Ureter (tissue), 1 donor: ENCODE results near the gene ASCC1. TPM values are rescaled to one million over a fixed set of nuclear protein-coding genes. Genes with fewer than 3 reads are reported as not detected.

Experiments
- DNase-seq: peaks from one replicate; pipeline ENCODE4 v3.0.0-alpha.2; 2020; ENCODE audit warnings: low spot score
- total RNA-seq: library from RNA; stranded (reverse); gene quantifications from one replicate; pipeline ENCODE4 v1.2.4, GENCODE V29; 2023
- donor health status: DM: yes; HTN: yes; CAD: no.

The ASCC1 gene, protein sequence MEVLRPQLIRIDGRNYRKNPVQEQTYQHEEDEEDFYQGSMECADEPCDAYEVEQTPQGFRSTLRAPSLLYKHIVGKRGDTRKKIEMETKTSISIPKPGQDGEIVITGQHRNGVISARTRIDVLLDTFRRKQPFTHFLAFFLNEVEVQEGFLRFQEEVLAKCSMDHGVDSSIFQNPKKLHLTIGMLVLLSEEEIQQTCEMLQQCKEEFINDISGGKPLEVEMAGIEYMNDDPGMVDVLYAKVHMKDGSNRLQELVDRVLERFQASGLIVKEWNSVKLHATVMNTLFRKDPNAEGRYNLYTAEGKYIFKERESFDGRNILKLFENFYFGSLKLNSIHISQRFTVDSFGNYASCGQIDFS
- 39.3 TPM for total RNA-seq

DNA sequence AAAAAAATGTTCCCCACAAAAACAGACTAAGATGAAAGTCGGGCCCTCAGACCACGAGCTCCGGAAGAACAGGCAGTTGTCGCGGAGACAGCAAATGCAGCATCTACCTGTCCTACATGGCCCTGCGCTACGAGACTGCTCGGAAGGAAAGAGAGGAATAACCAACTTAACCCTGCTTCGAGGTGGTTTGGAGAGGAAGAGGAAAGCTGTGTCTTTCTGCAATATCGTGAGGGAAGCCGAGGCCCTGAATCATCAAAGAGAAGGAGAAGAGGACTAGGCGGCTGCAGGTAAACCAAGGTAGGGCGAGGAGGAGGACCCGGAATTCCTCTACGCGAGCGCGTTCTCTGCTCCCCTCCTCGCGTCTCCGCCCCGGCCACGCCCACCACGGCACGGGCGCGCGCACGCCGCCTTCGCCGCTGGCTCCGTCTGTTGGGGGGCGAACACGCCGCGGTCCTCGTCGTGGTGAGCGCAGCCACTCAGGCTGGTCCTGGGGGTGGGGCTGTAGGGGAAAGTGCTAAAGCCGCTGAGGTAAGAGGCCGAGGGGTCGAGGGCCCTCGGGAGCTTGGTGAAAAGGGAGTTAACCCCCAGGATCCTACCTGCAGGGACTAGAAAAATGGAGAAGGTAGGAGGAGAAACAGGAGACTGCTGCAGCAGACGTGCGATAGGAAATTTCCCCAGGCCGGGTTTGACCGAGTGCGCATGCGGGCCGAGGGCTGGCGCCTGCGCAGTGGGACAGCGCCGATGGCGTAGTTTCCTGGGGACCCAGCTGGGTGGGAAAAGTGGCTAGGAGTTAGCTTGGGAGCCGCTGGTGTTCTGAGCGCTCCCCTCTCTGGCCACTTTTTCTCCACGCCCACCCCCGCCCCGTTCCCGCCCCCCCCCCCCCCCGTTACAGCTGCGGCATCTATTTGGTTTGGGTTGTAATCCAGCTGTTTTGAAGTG, at the start of gene ASCC1, which contains the start of gene ANAPC16:
Gene ASCC1, minus strand, starts transcription at position 666 of the 939 bp plus-strand sequence. CDS start 2,978 bp downstream, outside the sequence.
Gene ANAPC16, plus strand, starts transcription at position 402 of the 939 bp plus-strand sequence. CDS start 7,903 bp downstream, outside the sequence.
- DNase-seq, result peak; percentile 95

DNA sequence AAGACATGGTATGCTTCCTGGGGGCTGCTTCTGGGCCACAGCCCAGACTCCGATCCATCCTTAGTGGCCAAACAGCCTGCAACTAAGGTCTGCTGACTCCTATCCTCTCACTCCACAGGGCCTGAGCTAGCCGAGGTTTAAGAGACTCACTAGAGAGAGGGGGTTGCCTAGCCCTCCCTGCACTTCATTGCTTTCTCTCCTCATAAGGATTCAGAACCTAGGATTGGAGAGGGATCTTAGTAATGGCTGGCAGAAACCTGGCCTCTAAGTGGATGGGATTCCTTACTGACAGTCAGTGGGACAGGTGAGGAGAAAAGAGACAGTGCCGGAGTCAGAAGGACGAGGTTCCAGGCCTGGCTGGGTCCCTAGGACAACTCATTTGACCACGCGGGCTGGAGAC, 49.4 kb upstream of the ASCC1 start:
- DNase-seq, result no peak

DNA sequence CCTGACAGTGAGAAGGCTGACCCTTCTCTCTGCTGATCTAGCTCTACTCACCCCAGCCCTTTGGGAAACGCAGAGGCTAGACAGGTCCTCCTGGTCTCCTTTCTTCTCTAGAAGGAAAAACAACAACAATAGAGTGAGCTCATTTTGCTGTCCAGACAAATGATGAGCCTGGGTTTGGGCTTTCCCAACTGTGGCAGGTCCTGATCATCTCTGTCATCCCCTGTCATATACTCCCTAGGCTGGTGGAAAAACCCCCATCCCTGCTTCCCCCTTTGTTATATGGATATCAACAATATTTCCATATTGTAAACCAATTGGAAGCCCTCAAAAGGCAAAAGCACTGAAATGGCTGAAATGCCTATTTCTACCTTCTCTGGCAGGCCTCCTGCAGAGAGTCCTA, 48.5 kb upstream of the ASCC1 start:
- no peak for DNase-seq

DNA sequence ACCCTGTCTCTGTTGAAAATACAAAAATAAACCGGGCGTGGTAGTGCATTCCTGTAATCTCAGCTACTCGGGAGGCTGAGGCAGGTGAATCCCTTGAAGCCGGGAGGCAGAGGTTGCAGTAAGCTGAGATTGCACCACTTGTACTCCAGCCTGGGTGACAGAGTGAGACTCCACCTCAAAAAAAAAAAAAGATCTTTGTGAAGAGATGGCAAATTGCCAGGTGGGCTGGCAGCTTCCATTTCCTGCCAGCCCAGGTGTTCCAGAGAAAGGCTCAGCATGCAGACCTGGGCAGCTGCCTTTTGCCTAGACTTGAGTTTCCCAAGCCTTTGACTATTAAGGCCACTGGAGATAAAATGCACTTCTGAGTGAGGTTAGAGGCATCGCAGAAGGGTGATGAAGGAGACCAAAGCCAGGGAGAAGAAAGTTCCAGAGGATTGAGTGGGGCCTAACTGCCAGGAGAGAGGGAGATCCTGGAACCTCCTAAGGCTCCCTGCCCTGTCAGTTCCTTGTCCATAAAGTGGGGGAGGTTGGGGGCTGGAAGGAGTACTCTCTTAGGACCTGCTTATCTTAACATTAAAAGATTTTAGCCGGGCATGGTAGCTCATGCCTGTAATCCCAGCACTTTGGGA, 47.7 kb upstream of the ASCC1 start:
- DNase-seq, result peak; percentile 77

DNA sequence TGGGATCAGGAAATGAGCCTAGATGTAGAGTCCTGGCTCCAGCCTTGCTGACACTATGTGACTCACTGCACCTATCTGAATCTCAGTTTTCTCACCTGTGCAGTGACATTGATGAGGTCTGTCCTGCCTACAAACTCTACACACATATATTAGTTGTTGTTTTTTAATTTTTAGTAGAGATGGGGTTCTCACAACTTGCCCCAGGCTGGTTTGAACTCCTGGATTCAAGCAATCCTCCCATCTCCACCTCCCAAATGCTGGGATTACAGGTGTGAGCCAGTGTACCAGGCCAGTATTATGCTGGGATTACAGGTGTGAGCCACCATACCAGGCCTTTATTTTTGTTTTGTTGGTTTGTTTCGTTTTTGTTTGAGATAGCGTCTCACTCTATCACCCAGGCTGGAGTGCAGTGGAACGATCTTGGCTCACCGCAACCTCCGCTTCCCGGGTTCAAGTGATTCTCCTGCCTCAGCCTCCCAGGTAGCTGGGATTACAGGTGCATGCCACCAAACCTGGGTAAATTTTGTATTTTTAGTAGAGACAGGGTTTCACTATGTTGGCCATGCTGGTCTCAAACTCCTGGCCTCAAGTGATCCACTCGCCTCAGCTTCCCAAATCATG, 45.8 kb upstream of the ASCC1 start:
- no peak for DNase-seq

DNA sequence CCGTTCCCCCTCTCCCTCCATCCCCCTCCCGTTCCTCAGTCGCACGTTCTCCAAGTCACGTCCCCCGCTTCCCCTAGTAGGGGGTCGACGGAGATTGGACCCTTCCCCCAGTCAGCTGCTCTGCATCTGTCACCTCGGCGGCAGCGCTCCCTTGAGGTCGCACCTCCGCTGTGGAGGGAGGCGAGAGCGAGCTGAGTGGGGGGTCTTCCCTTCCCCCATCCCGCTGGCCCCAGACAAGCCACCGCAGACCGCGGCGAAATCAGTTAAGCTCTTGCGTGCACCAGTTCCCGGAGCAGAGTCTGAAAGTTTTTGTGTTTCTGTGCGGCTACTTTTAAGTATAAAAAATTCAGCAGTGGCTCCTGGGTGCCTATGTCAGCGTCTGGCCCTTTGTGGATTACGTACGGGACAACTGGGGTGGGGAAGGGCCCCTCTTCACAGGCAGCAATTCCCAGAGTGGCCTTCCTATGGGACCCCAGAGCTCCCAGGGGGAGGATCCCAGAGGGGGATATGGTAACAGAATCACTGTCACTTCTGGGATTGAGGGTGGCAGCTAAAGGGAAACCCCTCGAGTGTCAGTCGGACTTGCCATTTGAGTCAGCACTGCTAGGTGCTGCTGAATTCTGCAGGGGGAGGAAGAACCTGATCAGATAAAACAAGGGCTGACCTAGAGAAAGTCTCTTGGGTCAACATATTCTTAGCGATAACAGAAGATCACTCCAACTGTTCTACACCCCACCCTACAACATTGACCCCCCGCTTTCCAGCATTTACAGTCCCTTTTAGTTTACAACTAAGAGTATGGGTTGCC, 45.1 kb upstream of the ASCC1 start:
- peak; percentile 51 for DNase-seq

DNA sequence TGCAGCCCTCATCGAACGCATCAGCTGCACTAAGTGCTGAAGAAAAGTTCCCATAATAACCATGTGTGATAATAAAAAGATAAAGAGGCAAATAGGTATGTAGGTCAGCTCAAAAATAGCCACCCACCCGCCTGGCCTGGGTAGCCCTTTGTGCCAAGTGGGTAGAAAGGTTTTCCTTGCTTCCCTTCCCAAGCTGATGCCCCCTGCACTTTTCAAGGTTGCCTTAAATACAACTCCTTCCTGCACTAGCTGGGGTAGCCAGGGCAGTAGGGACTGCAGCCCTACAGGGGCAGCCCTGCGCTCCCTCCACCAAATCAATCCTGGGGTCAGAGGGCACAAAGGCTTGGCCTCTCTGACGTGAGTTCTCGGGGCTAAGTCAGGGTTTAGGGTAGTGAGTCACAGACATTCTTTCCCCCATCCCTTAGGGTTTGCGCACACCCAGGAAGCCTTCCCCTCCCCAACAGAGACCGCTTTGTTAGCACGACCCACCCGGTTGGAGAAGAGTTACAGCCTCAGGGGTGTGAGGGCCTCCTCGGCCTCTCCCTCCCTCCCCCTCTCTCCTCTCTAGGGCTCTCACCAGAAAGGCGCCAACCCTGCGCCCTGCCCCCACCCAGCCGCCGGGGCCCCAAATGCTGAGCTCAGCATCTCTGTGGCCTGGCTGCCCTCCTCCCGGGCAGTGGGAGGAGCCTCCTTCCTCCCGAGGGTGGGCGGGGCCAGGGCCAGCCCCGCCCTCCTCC, 44.3 kb upstream of the ASCC1 start:
- peak; percentile 91 for DNase-seq

DNA sequence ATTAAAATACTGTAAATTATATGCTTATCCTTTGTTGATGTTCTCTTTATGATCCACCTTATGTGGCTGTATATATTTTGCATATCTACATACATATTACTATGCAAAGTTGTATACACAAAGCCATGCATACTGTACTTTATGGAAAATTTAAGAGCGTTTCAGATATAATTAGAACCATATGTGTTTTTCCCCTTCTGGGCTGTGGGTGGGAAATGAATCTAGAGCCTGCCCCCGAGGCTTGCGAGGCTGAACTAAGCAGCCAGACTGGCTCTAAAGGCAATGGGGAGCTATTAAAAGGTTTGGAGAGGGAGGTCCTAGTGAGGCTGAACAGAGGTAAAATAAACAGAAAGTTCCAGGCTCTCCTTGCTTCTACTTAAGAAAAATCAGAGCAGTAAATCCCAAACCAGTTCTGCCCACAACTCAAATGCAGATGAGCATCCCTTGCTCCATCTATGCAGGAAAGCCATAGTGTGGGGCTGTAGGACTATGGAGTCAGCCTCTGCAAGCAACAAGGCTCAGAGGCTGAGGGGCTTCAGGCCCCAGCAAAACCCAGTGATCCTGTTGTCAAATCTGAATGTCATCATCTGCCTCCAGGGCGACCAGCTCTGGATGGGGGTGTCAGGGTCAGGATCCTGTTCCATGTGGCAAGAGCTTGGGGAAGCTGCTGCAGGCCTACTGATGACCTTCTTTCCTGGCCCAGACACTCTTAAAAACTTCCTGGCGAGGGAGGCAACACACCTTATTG, 43.6 kb upstream of the ASCC1 start:
- no peak for DNase-seq

DNA sequence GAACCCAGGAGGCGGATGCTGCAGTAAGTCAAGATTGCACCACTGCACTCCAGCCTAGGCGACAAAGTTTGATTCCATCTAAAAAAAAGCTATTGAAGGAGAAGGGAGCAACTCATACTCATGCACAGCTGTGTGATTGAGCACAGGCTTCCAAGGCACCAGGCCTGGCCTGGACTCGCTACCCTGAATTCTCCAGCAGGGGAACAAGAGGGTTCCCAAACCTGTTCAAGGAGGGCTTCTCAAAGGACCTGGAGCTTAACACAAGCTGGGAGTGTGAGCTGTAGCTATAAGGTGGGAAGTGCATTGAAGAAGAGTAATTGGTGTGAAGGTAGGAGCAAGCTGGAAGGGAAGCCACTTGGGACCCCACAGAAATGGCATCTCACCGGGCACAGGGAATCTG, 42.5 kb upstream of the ASCC1 start:
- no peak for DNase-seq

DNA sequence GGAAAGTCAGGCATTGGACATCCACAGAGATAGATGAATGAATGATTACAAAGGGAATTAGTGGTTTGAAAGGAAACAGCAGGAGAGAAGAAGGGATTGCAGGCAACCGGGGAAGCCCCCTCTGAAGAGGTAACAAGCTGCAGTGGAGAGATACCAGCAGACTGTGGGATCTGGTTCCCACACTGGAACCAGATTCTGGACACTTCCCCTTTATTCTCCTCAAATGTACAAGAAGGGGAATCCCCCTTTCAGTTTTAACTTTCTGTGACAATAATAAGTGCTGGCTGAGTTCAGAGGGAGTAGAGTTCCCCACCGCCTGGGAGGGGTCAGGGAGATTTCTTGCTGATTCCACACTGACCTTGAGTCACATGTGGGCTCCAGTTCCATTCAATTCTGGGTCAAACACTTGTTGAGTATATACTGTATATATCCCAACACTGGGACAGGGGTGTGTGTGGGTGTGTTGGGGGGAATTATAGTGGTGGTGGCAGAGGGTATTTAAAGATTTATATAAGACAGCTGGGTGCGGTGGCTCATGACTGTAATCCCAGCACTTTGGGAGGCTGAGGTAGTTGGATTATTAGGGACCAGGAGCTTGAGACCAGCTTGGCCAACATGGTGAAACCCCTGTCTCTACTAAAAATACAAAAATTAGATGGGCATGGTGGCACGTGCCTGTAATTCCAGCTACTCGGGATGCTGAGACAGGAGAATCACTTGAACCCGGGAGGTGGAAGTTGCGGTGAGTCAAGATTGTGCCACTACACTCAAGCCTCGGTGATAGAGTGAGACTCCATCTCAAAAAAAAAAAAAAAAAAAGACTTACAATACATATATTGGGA, 41.2 kb upstream of the ASCC1 start:
- DNase-seq, result no peak

DNA sequence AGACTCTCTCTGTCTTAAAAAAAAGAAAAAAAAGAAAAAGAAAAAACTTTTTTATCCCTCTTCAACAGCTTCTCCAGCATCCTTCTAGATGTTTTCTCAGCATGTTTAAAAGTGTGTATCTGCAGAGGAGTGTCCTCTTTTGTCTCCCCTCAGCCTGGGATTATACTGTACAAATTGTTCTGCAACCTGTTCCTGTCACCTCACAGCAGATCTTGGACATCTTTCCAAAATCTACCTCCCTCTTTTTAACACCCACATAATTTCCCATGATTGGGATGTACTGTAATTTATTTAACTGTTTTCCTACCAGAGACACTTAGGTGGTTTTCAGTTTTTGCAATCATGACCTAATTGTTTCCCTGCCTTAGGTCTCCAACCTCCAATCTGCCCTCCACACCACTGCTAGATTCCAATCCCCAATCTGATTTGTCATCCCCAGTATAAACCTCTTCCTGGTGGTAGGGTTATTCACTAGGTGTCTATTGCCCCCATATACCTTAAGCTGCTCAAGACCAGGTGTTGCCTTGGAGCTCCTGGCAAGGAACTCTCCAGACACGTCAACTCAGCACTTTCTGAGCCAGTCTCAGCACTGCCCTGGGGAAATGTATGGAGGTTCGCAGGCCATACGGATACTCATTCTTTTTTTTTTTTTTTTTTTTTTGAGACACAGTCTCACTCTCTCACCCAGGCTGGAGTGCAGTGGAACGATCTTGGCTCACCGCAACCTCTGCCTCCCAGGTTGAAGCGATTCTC, 40.1 kb upstream of the ASCC1 start:
- DNase-seq, result no peak

DNA sequence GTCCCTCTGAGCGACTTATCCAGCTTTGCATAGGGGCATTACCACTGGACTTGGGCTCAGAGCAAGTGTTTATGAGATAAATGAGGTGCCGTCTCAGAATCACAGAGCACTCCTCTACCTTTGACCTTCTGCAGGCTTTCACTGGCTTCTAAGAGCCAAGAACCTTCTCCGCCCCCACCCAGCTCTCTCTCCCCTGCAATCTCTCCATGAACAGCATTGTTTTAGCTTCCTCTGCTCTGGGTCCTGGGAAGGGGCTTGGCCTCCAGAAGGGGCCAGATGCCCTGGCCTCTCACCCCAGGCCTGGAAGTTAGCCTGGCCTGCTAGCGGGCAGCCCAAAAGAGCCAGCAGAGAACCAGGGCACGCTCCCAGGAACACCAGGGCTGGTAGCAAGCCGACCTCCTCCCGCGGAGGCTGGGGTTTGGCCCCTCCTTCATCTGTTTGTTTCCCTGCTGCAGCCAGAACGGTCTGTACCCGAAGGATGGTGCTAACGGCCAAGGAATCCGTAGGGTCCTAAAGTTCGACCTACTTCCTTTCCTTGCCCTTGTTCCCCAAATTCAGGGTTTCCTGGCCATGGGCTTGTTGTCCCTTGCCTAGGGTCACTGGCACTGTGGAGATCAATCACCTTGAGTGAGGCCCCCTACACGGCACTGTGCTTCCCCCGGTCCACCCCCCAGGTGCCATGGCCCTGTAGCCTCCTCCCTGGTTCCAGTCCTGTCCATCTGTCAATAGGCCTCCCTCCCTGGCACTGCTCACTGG, 38.9 kb upstream of the ASCC1 start:
- peak; percentile 91 for DNase-seq

DNA sequence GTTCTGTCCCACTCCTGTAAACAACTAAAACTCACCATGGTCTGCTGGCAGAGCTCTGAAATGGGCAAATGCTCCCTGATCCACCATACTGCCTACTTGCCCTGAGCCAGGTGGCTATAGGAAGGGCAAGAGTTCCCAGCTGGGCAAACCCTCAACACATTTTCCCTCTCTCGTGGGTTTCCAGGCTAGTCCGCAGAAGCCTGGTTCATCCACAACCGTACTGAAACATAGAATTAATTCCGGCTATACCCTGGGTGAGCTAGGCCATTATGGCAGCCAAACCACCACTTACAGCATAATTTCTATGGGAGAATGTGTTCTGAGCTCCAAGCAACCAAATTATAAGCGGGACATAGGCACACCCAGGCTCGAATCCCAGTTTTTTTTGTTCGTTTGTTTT, 37.5 kb upstream of the ASCC1 start:
- DNase-seq, result no peak

DNA sequence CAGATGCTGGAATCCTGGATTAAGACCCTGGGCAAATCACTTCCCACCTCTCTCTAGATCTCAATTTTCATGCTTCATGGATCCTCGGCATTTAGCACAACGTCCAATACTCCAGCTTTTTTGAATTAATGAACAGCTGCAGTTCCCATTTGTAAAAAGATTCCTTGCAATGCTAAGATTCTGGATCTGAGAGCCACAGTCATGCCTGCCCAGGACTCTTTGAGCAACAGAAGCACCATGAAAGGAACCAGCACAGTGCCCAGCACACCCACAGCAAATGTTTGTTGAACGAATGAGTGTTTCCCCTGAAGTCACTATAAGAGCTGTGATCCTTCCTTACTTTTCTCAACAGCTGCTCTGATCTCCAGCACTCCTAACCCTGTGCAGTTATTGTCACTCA, 36.9 kb upstream of the ASCC1 start:
- no peak for DNase-seq

DNA sequence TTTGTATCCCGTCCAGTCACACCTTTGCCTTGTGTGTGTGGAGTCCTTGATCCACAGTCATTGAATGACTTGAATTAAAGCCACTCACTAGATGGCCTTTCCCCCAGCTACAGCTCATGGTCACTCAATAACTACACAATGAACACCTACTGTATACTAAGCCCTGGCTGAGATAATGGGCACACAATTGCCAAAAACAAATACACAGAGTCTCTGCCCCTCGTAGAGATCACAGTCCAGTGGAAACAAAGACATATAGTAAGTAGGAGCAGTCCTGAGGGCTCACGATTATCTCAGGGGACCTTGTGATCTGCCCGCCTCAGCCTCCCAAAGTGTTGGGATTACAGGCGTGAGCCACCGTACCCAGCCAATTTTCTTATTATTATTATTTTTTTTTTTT, 35.6 kb upstream of the ASCC1 start:
- DNase-seq, result no peak

DNA sequence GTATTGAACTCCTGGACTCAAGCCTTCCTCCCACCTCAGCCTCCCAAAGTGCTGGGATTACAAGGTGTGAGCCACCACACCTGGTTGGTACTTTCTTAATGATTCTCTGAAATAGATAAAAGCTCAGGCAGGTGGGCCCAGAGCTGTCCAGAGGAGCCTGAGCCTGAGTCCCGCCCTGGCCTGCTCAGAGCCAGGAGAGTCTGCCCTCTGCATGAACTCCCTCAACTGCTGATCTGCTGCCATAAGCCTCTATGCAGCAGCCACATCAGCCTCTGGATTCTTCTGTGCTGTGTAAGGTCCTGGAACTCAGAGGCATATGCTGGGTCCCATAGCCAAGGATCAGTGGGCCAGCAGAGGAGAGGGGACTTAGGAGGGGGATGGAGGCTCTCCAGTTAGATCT, 34.6 kb upstream of the ASCC1 start:
- DNase-seq, result no peak
